Naive thymus-derived CD4-positive, alpha-beta T cell (primary cell): ENCODE data around the gene CLCN3. TPM values are rescaled to one million over a fixed set of nuclear protein-coding genes. Genes with fewer than 3 reads are reported as not detected.

Source experiments
- ATAC-seq: fragments of 150-1000 bp; cut with Tn5 transposase; 2 replicates; pipeline ENCODE4 v1.10.0; 2021; ENCODE audit warnings: mild to moderate bottlenecking, moderate library complexity
- CTCF ChIA-PET: fragments of 350-600 bp; sonication (Branson Sonifier 250); formaldehyde crosslinking; loops from one replicate; lab custom pipeline; 2021; ENCODE audit warnings: antibody characterized with exemption; lab: Charles Lee
- POLR2A ChIA-PET: fragments of 350-600 bp; sonication (Branson Sonifier 250); formaldehyde crosslinking; loops from one replicate; lab custom pipeline; 2021; ENCODE audit warnings: antibody characterized with exemption, inconsistent platforms; lab: Charles Lee
- DNase-seq, 9 donors: peaks; one replicate each; pipeline versions ENCODE4 v3.0.0 to v3.0.0-alpha.2; 2020 to 2022; ENCODE audit warnings: mixed read lengths in 1 of 9
- H3K27ac ChIP-seq: one replicate; pipeline ENCODE4 v1.7.0; 2013; ENCODE audit warnings: mild to moderate bottlenecking, low read depth, low read length, moderate library complexity
- H3K27me3 ChIP-seq, 2 donors: one replicate each; pipeline ENCODE4 v1.7.0; 2013; ENCODE audit warnings: low read length in 2 of 2, mild to moderate bottlenecking in 2 of 2, moderate library complexity in 2 of 2; ENCODE audit not compliant: control insufficient read depth in 2 of 2, insufficient read depth in 2 of 2
- H3K36me3 ChIP-seq, 3 experiments: 1 replicate in 2 of 3; 2 replicates in 1 of 3; pipeline ENCODE4 v1.7.0; 2013; ENCODE audit warnings: low read length in 3 of 3, mild to moderate bottlenecking in 3 of 3, moderate library complexity in 1 of 3; ENCODE audit not compliant: insufficient read depth in 3 of 3, control insufficient read depth in 2 of 3
- H3K4me1 ChIP-seq, 2 donors: one replicate each; pipeline ENCODE4 v1.7.0; 2013; ENCODE audit warnings: low read length in 2 of 2, mild to moderate bottlenecking in 2 of 2, moderate library complexity in 1 of 2; ENCODE audit not compliant: control insufficient read depth in 2 of 2, insufficient read depth in 2 of 2
- H3K4me3 ChIP-seq: 2 replicates; pipeline ENCODE4 v1.7.0; 2013; ENCODE audit warnings: mild to moderate bottlenecking, low read length
- H3K9me3 ChIP-seq, 3 experiments: 1 replicate in 2 of 3; 2 replicates in 1 of 3; pipeline ENCODE4 v1.7.0; 2013; ENCODE audit warnings: low read length in 3 of 3; ENCODE audit not compliant: control insufficient read depth in 2 of 3
- H3K27ac Mint-ChIP-seq, 9 donors: one replicate each; pipeline ENCODE4 v1.8.0; 2020 to 2022; ENCODE audit warnings: mixed read lengths in 9 of 9, mild to moderate bottlenecking in 8 of 9, moderate library complexity in 5 of 9, inconsistent platforms in 2 of 9
- H3K27me3 Mint-ChIP-seq, 5 donors: one replicate each; pipeline ENCODE4 v1.8.0; 2021 to 2022; ENCODE audit warnings: mixed read lengths in 5 of 5, mild to moderate bottlenecking in 1 of 5
- H3K36me3 Mint-ChIP-seq, 5 donors: one replicate each; pipeline ENCODE4 v1.8.0; 2020 to 2022; ENCODE audit warnings: mixed read lengths in 5 of 5, mild to moderate bottlenecking in 3 of 5, inconsistent platforms in 1 of 5
- H3K4me1 Mint-ChIP-seq, 7 donors: one replicate each; pipeline ENCODE4 v1.8.0; 2020 to 2022; ENCODE audit warnings: mixed read lengths in 7 of 7, mild to moderate bottlenecking in 3 of 7, inconsistent platforms in 1 of 7
- H3K4me3 Mint-ChIP-seq, 10 donors: one replicate each; pipeline ENCODE4 v1.8.0; 2020 to 2022; ENCODE audit warnings: mild to moderate bottlenecking in 10 of 10, mixed read lengths in 10 of 10, moderate library complexity in 6 of 10, inconsistent platforms in 2 of 10
- H3K9me3 Mint-ChIP-seq, 11 donors: one replicate each; pipeline ENCODE4 v1.8.0; 2020 to 2022; ENCODE audit warnings: mixed read lengths in 11 of 11, mild to moderate bottlenecking in 4 of 11, inconsistent platforms in 1 of 11, moderate library complexity in 1 of 11
- intact Hi-C, 2 donors: fragments of 100-400 bp; cut with micrococcal nuclease; formaldehyde crosslinking; loops; one replicate each; pipeline ENCODE4 v1.15.1; 2023
- polyA plus RNA-seq, 2 donors: library from polyadenylated mRNA; unstranded; fragments of 300-500 nt; fragmentation: Illumina TruSeq; gene quantifications; one replicate each; pipeline ENCODE4 v1.2.3, GENCODE V29; 2021
- total RNA-seq, 6 experiments: library from RNA in 5 of 6; stranded (reverse) in 5 of 6; gene quantifications; 1 replicate in 5 of 6; 2 replicates in 1 of 6; pipeline ENCODE4 v1.2.3 and lab custom pipeline; 2021 to 2026

The CLCN3 gene
- total and polyA plus RNA-seq, 7 experiments from 2014 or later: 7.6 to 35.0 (median 18.3) TPM

DNA sequence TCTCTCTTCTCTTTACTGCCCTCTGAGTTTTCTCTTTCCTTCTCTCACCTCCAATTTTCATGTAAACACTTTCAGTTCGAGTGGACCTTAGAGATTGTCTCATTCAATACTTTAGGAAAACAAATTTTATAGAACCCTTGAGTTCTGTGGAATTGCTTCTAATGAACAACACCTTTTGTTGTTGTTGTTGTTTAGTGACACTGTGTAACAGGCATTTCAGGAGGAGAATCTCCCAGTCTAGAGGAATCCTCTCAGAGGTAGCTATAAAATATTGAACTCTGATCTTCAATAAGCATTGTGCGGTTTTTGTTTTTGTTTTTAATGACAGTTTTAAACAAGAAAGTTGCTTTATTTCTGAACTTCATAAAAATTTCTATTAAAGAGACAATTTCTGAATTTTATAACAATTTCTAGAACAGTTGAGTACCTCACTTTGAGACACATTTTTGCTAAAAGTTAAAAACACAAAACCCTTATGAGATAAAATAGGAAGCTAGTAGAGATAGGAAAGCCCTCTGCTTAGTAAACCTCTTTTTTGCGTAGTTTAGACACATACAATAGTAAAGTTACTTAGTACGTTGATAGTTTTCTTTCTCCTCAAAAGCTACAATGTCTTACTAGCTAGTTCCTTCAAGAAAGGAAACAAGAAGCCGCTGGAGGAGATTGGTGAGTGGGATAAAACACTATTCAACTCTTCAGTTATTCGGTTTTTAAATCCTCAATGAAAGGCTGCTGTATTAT is 38.8 kb downstream of the CLCN3 start:
- intact Hi-C loops: no loop called here
- Histone ChIP-seq H3K27me3 (no peaks in the 10 kb centered on the region), H3K4me3 (no peak overlapping the region), H3K27ac (peak overlapping the region; percentile 63), H3K9me3 (no peaks in the 10 kb centered on the region), H3K4me1 (peaks cover 0 to 9% of the 10 kb centered on the region in 2 donors), H3K36me3 (peaks cover 0 to 4% (median 0%) of the 10 kb centered on the region in 3 experiments)
- ChIA-PET CTCF (interaction anchor here (0.6 to 1.0 kb wide), 2 partner anchors 9 to 14 kb away, joined by 3 to 7 read pairs; no protein-coding TSS in a partner anchor), POLR2A (interaction anchor here (0.8 to 3.7 kb wide), 3 partner anchors 9 to 46 kb away, joined by 3 to 15 read pairs (median 11); partner anchors contain the start of gene CLCN3)
- DNase-seq: no peak
- H3K9me3 Mint-ChIP-seq: no peaks in the 10 kb centered on the region
- H3K27me3 Mint-ChIP-seq: no peaks in the 10 kb centered on the region
- H3K27ac Mint-ChIP-seq: peak overlapping the region in 7 of 9 donors; percentile 12 to 92 (median 65)
- H3K36me3 Mint-ChIP-seq: peaks cover 3 to 16% (median 4%) of the 10 kb centered on the region in 5 donors
- H3K4me1 Mint-ChIP-seq: peaks cover 14 to 62% (median 42%) of the 10 kb centered on the region in 7 donors
- ATAC-seq: no peak
- peak overlapping the region in 2 of 10 donors; percentile 11 to 33 for H3K4me3 Mint-ChIP-seq

- H3K27me3 ChIP-seq: no peaks in the 10 kb centered on the region
- Mint-ChIP-seq H3K36me3 (peaks cover 3 to 15% (median 4%) of the 10 kb centered on the region in 5 donors), H3K4me1 (peaks cover 17 to 63% (median 43%) of the 10 kb centered on the region in 7 donors), H3K4me3 (peak overlapping the region; percentile 46 to 88 (median 79)), H3K9me3 (no peaks in the 10 kb centered on the region), H3K27me3 (no peaks in the 10 kb centered on the region), H3K27ac (peak overlapping the region; percentile 79 to 95 (median 89))
- H3K9me3 ChIP-seq: no peaks in the 10 kb centered on the region
- POLR2A ChIA-PET: interaction anchor here (1.8 to 3.7 kb wide), 2 partner anchors 10 to 40 kb away, joined by 11 to 15 read pairs; partner anchors contain the start of gene CLCN3
- peak overlapping the region; percentile 15 for H3K4me3 ChIP-seq
- ATAC-seq: peak; percentile 98
- DNase-seq: peak in 8 of 9 donors; percentile 52 to 92 (median 74)
- peaks cover 0 to 9% of the 10 kb centered on the region in 2 donors for H3K4me1 ChIP-seq
- CTCF ChIA-PET: interaction anchor here (0.6 to 1.0 kb wide), 2 partner anchors 10 to 13 kb away, joined by 3 to 7 read pairs; no protein-coding TSS in a partner anchor
- peak overlapping the region; percentile 63 for H3K27ac ChIP-seq
- H3K36me3 ChIP-seq: peaks cover 0 to 4% (median 0%) of the 10 kb centered on the region in 3 experiments
- intact Hi-C loops: loop anchor here (1.0 to 5.0 kb wide), 6 partner anchors 37 to 1180 kb away; partner anchors contain the start of genes CLCN3 (in 2 of the 2), NEK1 (in 2 of the 2), DDX60L (in 1 of the 2) and HPF1 (in 1 of the 2)
Observed at GRCh38 chr4:169659716-169660670, 39.6 kb downstream of the CLCN3 start.

- peaks cover 23 to 71% (median 46%) of the 10 kb centered on the region in 7 donors for H3K4me1 Mint-ChIP-seq
- intact Hi-C loops: loop anchor here (1.0 to 5.0 kb wide), 6 partner anchors 36 to 1181 kb away; partner anchors contain the start of genes CLCN3 (in 2 of the 2), NEK1 (in 2 of the 2), DDX60L (in 1 of the 2) and HPF1 (in 1 of the 2)
Observed at GRCh38 chr4:169660929-169661328, 40.6 kb downstream of the CLCN3 start.

GRCh38 chr4:169661761-169662160 is 41.4 kb downstream of the CLCN3 start:
- ChIA-PET POLR2A (interaction anchor here (0.7 to 3.7 kb wide), 3 partner anchors 42 to 65 kb away, joined by 3 to 15 read pairs (median 3); partner anchors contain the start of gene CLCN3), CTCF (interaction anchor here (0.6 kb wide), 1 partner anchor 1089 kb away, joined by 3 read pairs; no protein-coding TSS in a partner anchor)
- Histone ChIP-seq H3K27me3 (no peaks in the 10 kb centered on the region), H3K36me3 (no peaks in the 10 kb centered on the region), H3K9me3 (no peaks in the 10 kb centered on the region), H3K4me1 (peaks cover 0 to 14% of the 10 kb centered on the region in 2 donors), H3K4me3 (no peak overlapping the region), H3K27ac (no peak overlapping the region)
- DNase-seq (no peak), ATAC-seq (no peak)
- Mint-ChIP-seq H3K27me3 (no peaks in the 10 kb centered on the region), H3K4me1 (peaks cover 20 to 67% (median 43%) of the 10 kb centered on the region in 7 donors), H3K36me3 (peaks cover 3 to 21% (median 18%) of the 10 kb centered on the region in 5 donors), H3K9me3 (peaks cover 0 to 8% (median 2%) of the 10 kb centered on the region in 11 donors), H3K27ac (peak overlapping the region in 1 of 9 donors; percentile 36), H3K4me3 (no peak overlapping the region)
- intact Hi-C loops: loop anchor here in 1 of 2 donors (2.0 to 5.0 kb wide), 2 partner anchors 36 to 365 kb away; partner anchors contain the start of gene MFAP3L

More at GRCh38 chr4:169660929-169661328, 40.6 kb downstream of the CLCN3 start:
- ATAC-seq (no peak), DNase-seq (no peak)
- H3K27ac ChIP-seq: peak overlapping the region; percentile 63
- H3K27me3 Mint-ChIP-seq: no peaks in the 10 kb centered on the region
- no peaks in the 10 kb centered on the region for H3K9me3 ChIP-seq
- peaks cover 0 to 14% of the 10 kb centered on the region in 2 donors for H3K4me1 ChIP-seq
- ChIA-PET POLR2A (interaction anchor here (0.7 to 3.7 kb wide), 2 partner anchors 41 to 47 kb away, joined by 3 to 15 read pairs; partner anchors contain the start of gene CLCN3), CTCF (interaction anchor here (0.6 kb wide), 1 partner anchor 1088 kb away, joined by 3 read pairs; no protein-coding TSS in a partner anchor)
- H3K36me3 Mint-ChIP-seq: peaks cover 2 to 17% (median 9%) of the 10 kb centered on the region in 5 donors
- H3K27me3 ChIP-seq: no peaks in the 10 kb centered on the region
- H3K4me3 ChIP-seq: no peak overlapping the region
- no peak overlapping the region for H3K27ac Mint-ChIP-seq
- no peaks in the 10 kb centered on the region for H3K36me3 ChIP-seq
- H3K9me3 Mint-ChIP-seq: peaks cover 0 to 2% (median 0%) of the 10 kb centered on the region in 11 donors
- no peak overlapping the region for H3K4me3 Mint-ChIP-seq

DNA sequence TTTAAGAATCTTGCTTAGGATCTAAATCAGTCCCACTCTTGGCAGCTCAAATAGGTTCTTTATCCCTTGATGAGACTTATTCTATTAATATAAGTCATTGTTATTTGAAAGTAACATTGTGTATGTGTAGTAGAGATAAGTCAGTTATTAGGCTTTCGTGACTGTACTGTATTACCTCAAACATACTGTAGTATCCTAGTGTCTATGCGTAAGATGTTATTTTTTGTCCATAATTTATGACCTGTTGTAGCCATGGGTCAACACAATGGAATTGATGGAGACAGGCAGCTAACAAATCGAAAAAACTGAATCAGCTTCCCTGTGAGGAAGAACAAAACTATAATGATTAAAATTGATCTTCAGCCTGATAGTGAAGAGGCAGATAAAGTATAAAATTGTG is 41.8 kb downstream of the CLCN3 start:
- ATAC-seq: no peak
- Mint-ChIP-seq H3K27me3 (no peaks in the 10 kb centered on the region), H3K4me1 (peaks cover 20 to 64% (median 43%) of the 10 kb centered on the region in 7 donors), H3K9me3 (peaks cover 0 to 11% (median 2%) of the 10 kb centered on the region in 11 donors), H3K4me3 (no peak overlapping the region), H3K27ac (peak overlapping the region in 3 of 9 donors; percentile 12 to 48 (median 29)), H3K36me3 (peaks cover 3 to 22% (median 19%) of the 10 kb centered on the region in 5 donors)
- peaks cover 0 to 14% of the 10 kb centered on the region in 2 donors for H3K4me1 ChIP-seq
- H3K27me3 ChIP-seq: no peaks in the 10 kb centered on the region
- no peak overlapping the region for H3K4me3 ChIP-seq
- CTCF ChIA-PET: no interaction called here
- no peak overlapping the region for H3K27ac ChIP-seq
- intact Hi-C loops: loop anchor here in 1 of 2 donors (5.0 kb wide), 1 partner anchor 35 kb away; no protein-coding TSS in a partner anchor
- DNase-seq: no peak
- no peaks in the 10 kb centered on the region for H3K36me3 ChIP-seq
- POLR2A ChIA-PET: interaction anchor here (0.8 to 3.7 kb wide), 2 partner anchors 42 to 64 kb away, joined by 3 to 15 read pairs; partner anchors contain the start of gene CLCN3
- H3K9me3 ChIP-seq: no peaks in the 10 kb centered on the region
